ENCODE results near the gene TTC21B.

- no peak for TF ChIP-seq ZNF398 (CRISPR knock-in tag; IDR thresholded peaks at IDR 0.05)
- no peak for TF ChIP-seq ZBTB26 (CRISPR knock-in tag; IDR thresholded peaks at IDR 0.05)
- no peak for TF ChIP-seq ELK1 (CRISPR knock-in tag; IDR thresholded peaks at IDR 0.05)
Observed at GRCh38 chr2:165837122-165837521, 116.5 kb downstream of the TTC21B start.

All from K562 (cell line).